HCT116 (cell line): Measurements from ENCODE around the gene PGGHG. TPM values are rescaled to one million over a fixed set of nuclear protein-coding genes. Genes with fewer than 3 reads are reported as not detected.

Experiments
- ATAC-seq: fragments of 200-7000 bp; cut with Tn5 transposase; 2 replicates; pipeline ENCODE4 v1.9.1; 2020; ENCODE audit warnings: mild to moderate bottlenecking, moderate library complexity
- BruUV-seq: library from RNA; stranded (reverse); fragments of 400-500 nt; replicated peaks from 2 replicates; lab custom pipeline; 2021; lab: Mats Ljungman, UMichigan
- CTCF ChIA-PET: fragments of 300-600 bp; sonication (Branson Sonifier 250); formaldehyde crosslinking; loops from one replicate; lab custom pipeline; 2021; ENCODE audit warnings: antibody characterized with exemption; lab: Charles Lee
- POLR2A ChIA-PET: fragments of 300-600, 350-600 bp; sonication (Branson Sonifier 250); formaldehyde crosslinking; loops from one replicate; lab custom pipeline; 2021; ENCODE audit warnings: antibody characterized with exemption; lab: Charles Lee
- RAD21 ChIA-PET, 2 experiments: fragments of 300-600 bp; sonication (Branson Sonifier 250); formaldehyde crosslinking; loops; one replicate each; lab custom pipeline; 2023; ENCODE audit warnings: low total read pairs in 2 of 2; ENCODE audit not compliant: uncharacterized antibody in 2 of 2, unreplicated experiment in 2 of 2, low non-redundant PET in 1 of 2; lab: Charles Lee
- DNase-seq: peaks from one replicate; pipeline ENCODE4 v3.0.0-alpha.2; 2010; ENCODE audit warnings: low read depth, low spot score
- H2AFZ ChIP-seq: fragments of 200-600 bp; shearing (Covaris generic), sonication (generic); 2 replicates; pipeline ENCODE4 v1.6.1; 2017; ENCODE audit warnings: low read depth, mixed run types, mixed read lengths, antibody characterized with exemption, low read length; ENCODE audit not compliant: poor library complexity, severe bottlenecking
- H3K27ac ChIP-seq: 2 replicates; pipeline ENCODE4 v1.5.1; 2012; ENCODE audit warnings: low read depth, low read length
- H3K27me3 ChIP-seq: fragments of 200-600 bp; sonication (generic); 2 replicates; pipeline ENCODE4 v1.6.1; 2016; ENCODE audit warnings: mixed run types, low read length, mixed read lengths; ENCODE audit not compliant: insufficient read depth
- H3K36me3 ChIP-seq, 2 experiments: fragments of 200-500 bp in 1 of 2; fragments of 200-600 bp in 1 of 2; sonication (Bioruptor generic) in 1 of 2; sonication (generic) in 1 of 2; 2 replicates each; pipeline versions ENCODE4 v1.5.1 to v1.6.1; 2014 to 2016; ENCODE audit warnings: low read length in 2 of 2, inconsistent platforms in 1 of 2, mixed read lengths in 1 of 2, mixed run types in 1 of 2; ENCODE audit not compliant: insufficient read depth in 2 of 2, control insufficient read depth in 1 of 2
- H3K4me1 ChIP-seq, 2 experiments: fragments of 200-600 bp in 1 of 2; sonication (generic) in 1 of 2; 2 replicates each; pipeline versions ENCODE4 v1.5.1 to v1.6.1; 2012 to 2017; ENCODE audit warnings: low read length in 2 of 2, inconsistent platforms in 1 of 2, mild to moderate bottlenecking in 1 of 2, mixed read lengths in 1 of 2, mixed run types in 1 of 2, moderate library complexity in 1 of 2; ENCODE audit not compliant: insufficient read depth in 2 of 2, control insufficient read depth in 1 of 2
- H3K4me2 ChIP-seq: fragments of 200-600 bp; sonication (generic); 2 replicates; pipeline ENCODE4 v1.6.1; 2017; ENCODE audit warnings: mixed run types, low read length, mixed read lengths
- H3K4me3 ChIP-seq, 2 experiments: fragments of 200-600 bp in 1 of 2; sonication (generic) in 1 of 2; replicated peaks in 1 of 2; 2 replicates each; pipeline ENCODE4 v1.5.1; 2011 to 2016; ENCODE audit warnings: low read length in 2 of 2, control low read depth in 1 of 2, low read depth in 1 of 2, mild to moderate bottlenecking in 1 of 2, mixed read lengths in 1 of 2, mixed run types in 1 of 2
- H3K79me2 ChIP-seq: fragments of 200-600 bp; sonication (generic); 2 replicates; pipeline ENCODE4 v1.6.1; 2017; ENCODE audit warnings: mild to moderate bottlenecking, mixed run types, low read length, moderate library complexity, mixed read lengths; ENCODE audit not compliant: insufficient read depth
- H3K9ac ChIP-seq: fragments of 200-600 bp; sonication (generic); 2 replicates; pipeline ENCODE4 v1.6.1; 2016; ENCODE audit warnings: low read length, mixed read lengths
- H3K9me2 ChIP-seq: fragments of 200-600 bp; sonication (generic), shearing (Covaris generic); 2 replicates; pipeline ENCODE4 v1.6.1; 2017; ENCODE audit warnings: mixed run types, mild to moderate bottlenecking, moderate library complexity; ENCODE audit not compliant: insufficient read depth
- H3K9me3 ChIP-seq, 2 experiments: fragments of 200-500 bp in 1 of 2; fragments of 200-600 bp in 1 of 2; sonication (Bioruptor generic) in 1 of 2; sonication (generic) in 1 of 2; 2 replicates each; pipeline ENCODE4 v1.6.1; 2014 to 2017; ENCODE audit warnings: low read length in 2 of 2, mixed read lengths in 2 of 2, inconsistent platforms in 1 of 2, low read depth in 1 of 2, mild to moderate bottlenecking in 1 of 2, mixed run types in 1 of 2, moderate library complexity in 1 of 2; ENCODE audit not compliant: control insufficient read depth in 1 of 2, insufficient read depth in 1 of 2
- H4K20me1 ChIP-seq: fragments of 200-600 bp; sonication (generic), shearing (Covaris generic); 2 replicates; pipeline ENCODE4 v1.6.1; 2017; ENCODE audit warnings: mixed run types, mild to moderate bottlenecking, moderate library complexity; ENCODE audit not compliant: insufficient read depth
- EGR1 ChIP-seq: IDR thresholded peaks from 2 replicates; pipeline ENCODE4 v1.6.1; 2012; ENCODE audit warnings: low read depth
- FOSL1 ChIP-seq: IDR thresholded peaks from 2 replicates; pipeline ENCODE4 v1.6.1; 2012; ENCODE audit warnings: low read depth
- RAD21 ChIP-seq: IDR thresholded peaks from 2 replicates; pipeline ENCODE4 v1.6.1; 2012; ENCODE audit warnings: low read depth, mild to moderate bottlenecking
- SIN3A ChIP-seq: IDR thresholded peaks from 2 replicates; pipeline ENCODE4 v1.6.1; 2012; ENCODE audit warnings: low read depth
- YY1 ChIP-seq: IDR thresholded peaks from 2 replicates; pipeline ENCODE4 v1.6.1; 2011; ENCODE audit warnings: low read length, low read depth, moderate library complexity, mild to moderate bottlenecking; ENCODE audit not compliant: insufficient replicate concordance; ENCODE audit errors: extremely low read depth
- intact Hi-C: fragments of 100-400 bp; cut with micrococcal nuclease; formaldehyde crosslinking; loops from 2 replicates; pipeline ENCODE4 v1.10.0; 2022
- total RNA-seq: library from RNA; stranded (reverse); gene quantifications from one replicate; pipeline ENCODE4 v1.2.1, GENCODE V29; 2021; ENCODE audit not compliant: unreplicated experiment
- TF ChIP-seq, protein P1 (sequence below), 3 experiments: fragments of 200-600 bp in 1 of 3; sonication (generic) in 1 of 3; IDR thresholded peaks in 2 of 3; conservative IDR thresholded peaks in 1 of 3; 2 replicates each; pipeline ENCODE4 v1.5.1; 2012 to 2017; ENCODE audit warnings: low read depth in 2 of 3, low read length in 2 of 3, antibody characterized with exemption in 1 of 3, borderline replicate concordance in 1 of 3, control low read depth in 1 of 3, mild to moderate bottlenecking in 1 of 3, mixed read lengths in 1 of 3, mixed run types in 1 of 3, moderate library complexity in 1 of 3; ENCODE audit not compliant: insufficient read depth in 1 of 3
- TF ChIP-seq, protein P2 (sequence below): IDR thresholded peaks from 2 replicates; pipeline ENCODE4 v1.6.1; 2012
- TF ChIP-seq, protein P3 (sequence below): IDR thresholded peaks from 2 replicates; pipeline ENCODE4 v1.6.1; 2011; ENCODE audit warnings: mild to moderate bottlenecking, low read length, moderate library complexity; ENCODE audit not compliant: insufficient replicate concordance; ENCODE audit errors: extremely low read depth

Gene PGGHG
- total RNA-seq, 1 experiment from 2014 or later, result 57.5 TPM

DNA sequence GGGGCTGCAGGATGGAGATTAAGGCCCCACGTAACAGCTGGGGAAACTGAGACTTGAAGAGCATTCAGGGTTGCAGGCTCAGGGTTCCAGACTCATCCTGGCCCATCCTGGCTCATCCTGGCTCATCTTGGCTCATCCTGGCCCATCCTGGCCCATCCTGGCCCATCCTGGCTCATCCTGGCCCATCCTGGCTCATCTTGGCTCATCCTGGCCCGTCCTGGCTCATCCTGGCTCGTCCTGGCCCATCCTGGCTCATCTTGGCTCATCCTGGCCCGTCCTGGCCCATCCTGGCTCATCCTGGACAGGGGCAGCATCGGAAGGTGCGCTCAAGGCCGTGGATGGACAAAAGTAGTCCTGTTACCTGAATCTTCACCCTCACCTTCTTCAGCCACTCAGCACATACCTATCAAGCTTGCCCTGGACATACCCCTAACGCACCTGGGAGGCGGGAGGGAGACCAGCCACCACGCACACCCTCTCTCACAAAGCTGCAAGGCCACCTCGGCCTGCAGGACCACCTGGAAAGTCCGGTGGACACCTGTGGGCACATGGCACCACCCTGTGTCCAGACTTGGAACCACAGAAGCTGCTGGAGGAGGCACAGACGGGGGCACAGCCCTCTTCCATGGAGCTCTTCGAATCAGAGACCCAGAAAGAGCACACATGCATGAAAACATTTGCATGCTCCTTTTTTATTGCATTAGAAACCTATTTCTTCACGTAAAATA is 31.0 kb upstream of the PGGHG start:
- CTCF ChIA-PET, result no interaction called here
- Histone ChIP-seq H3K36me3 (peaks cover 3 to 8% of the 10 kb centered on the region in 2 experiments; a peak in 3 of 4 replicates), H3K79me2 (no peaks in the 10 kb centered on the region), H4K20me1 (no peaks in the 10 kb centered on the region), H3K27me3 (no peaks in the 10 kb centered on the region), H3K4me1 (no peaks in the 10 kb centered on the region), H2AFZ (no peak overlapping the region), H3K9me2 (no peaks in the 10 kb centered on the region), H3K27ac (no peak overlapping the region), H3K9ac (no peak overlapping the region), H3K9me3 (no peaks in the 10 kb centered on the region), H3K4me3 (no peak overlapping the region), H3K4me2 (no peak overlapping the region)
- TF ChIP-seq FOSL1, result no peak
- TF ChIP-seq YY1, result no peak
- TF ChIP-seq RAD21, result peak; percentile 59
- TF ChIP-seq, protein P1, sequence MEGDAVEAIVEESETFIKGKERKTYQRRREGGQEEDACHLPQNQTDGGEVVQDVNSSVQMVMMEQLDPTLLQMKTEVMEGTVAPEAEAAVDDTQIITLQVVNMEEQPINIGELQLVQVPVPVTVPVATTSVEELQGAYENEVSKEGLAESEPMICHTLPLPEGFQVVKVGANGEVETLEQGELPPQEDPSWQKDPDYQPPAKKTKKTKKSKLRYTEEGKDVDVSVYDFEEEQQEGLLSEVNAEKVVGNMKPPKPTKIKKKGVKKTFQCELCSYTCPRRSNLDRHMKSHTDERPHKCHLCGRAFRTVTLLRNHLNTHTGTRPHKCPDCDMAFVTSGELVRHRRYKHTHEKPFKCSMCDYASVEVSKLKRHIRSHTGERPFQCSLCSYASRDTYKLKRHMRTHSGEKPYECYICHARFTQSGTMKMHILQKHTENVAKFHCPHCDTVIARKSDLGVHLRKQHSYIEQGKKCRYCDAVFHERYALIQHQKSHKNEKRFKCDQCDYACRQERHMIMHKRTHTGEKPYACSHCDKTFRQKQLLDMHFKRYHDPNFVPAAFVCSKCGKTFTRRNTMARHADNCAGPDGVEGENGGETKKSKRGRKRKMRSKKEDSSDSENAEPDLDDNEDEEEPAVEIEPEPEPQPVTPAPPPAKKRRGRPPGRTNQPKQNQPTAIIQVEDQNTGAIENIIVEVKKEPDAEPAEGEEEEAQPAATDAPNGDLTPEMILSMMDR (IDR thresholded peaks at IDR 0.05 in 2 of 3, conservative IDR thresholded peaks at IDR 0.05 in 1 of 3; ENCODE audit: borderline replicate concordance in 1 of 3, insufficient read depth in 1 of 3, low read depth in 2 of 3, low read length in 2 of 3), result peak; percentile 34 to 48 (median 40); a peak in 4 of 6 replicates
- BruUV-seq, result no TSS peak
- DNase-seq, result no peak
- RAD21 ChIA-PET, result no interaction called here
- POLR2A ChIA-PET, result interaction anchor here (0.6 kb wide), 1 partner anchor 98 kb away, joined by 3 read pairs; no protein-coding TSS in a partner anchor
- intact Hi-C loops, result no loop called here
- ATAC-seq, result peak; percentile 80

DNA sequence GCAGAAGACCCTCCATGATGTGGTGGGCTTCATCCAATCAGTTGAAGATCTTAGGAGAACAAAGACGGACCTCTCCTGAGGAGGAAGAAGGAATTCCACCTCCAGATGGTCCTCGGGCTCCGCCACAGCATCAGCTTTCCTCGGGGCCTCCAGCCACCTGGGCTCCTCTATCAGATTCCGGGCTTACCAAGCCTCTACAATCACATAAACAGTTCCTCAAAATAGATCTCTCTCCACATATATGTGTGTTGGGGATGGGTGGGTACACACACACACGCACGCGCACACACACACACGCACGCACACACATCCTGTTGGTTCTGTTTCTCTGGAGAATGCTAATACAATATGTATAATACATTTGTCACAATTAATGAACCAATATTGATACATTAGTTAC is 29.5 kb upstream of the PGGHG start:
- CTCF ChIA-PET, result interaction anchor here (2.2 kb wide), 1 partner anchor 9 kb away, joined by 6 read pairs; no protein-coding TSS in a partner anchor
- TF ChIP-seq YY1, result no peak
- no peak for TF ChIP-seq FOSL1
- no peak for TF ChIP-seq SIN3A
- no peak for TF ChIP-seq EGR1
- TF ChIP-seq, protein P1 (IDR thresholded peaks at IDR 0.05 in 2 of 3, conservative IDR thresholded peaks at IDR 0.05 in 1 of 3; ENCODE audit: borderline replicate concordance in 1 of 3, insufficient read depth in 1 of 3, low read depth in 2 of 3, low read length in 2 of 3), result no peak
- TF ChIP-seq, protein P2, sequence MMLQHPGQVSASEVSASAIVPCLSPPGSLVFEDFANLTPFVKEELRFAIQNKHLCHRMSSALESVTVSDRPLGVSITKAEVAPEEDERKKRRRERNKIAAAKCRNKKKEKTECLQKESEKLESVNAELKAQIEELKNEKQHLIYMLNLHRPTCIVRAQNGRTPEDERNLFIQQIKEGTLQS, result no peak
- TF ChIP-seq, protein P3, sequence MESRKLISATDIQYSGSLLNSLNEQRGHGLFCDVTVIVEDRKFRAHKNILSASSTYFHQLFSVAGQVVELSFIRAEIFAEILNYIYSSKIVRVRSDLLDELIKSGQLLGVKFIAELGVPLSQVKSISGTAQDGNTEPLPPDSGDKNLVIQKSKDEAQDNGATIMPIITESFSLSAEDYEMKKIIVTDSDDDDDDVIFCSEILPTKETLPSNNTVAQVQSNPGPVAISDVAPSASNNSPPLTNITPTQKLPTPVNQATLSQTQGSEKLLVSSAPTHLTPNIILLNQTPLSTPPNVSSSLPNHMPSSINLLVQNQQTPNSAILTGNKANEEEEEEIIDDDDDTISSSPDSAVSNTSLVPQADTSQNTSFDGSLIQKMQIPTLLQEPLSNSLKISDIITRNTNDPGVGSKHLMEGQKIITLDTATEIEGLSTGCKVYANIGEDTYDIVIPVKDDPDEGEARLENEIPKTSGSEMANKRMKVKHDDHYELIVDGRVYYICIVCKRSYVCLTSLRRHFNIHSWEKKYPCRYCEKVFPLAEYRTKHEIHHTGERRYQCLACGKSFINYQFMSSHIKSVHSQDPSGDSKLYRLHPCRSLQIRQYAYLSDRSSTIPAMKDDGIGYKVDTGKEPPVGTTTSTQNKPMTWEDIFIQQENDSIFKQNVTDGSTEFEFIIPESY, result no peak
- intact Hi-C loops, result no loop called here

More for the DNA sequence above, 29.5 kb upstream of the PGGHG start:
- Histone ChIP-seq H3K9me3 (no peaks in the 10 kb centered on the region), H2AFZ (no peak overlapping the region), H3K27me3 (no peaks in the 10 kb centered on the region), H4K20me1 (no peaks in the 10 kb centered on the region), H3K9me2 (no peaks in the 10 kb centered on the region), H3K4me1 (no peaks in the 10 kb centered on the region), H3K9ac (no peak overlapping the region), H3K36me3 (no peaks in the 10 kb centered on the region), H3K4me2 (no peak overlapping the region), H3K27ac (no peak overlapping the region), H3K79me2 (no peaks in the 10 kb centered on the region), H3K4me3 (no peak overlapping the region)
- BruUV-seq, result no TSS peak
- no peak for ATAC-seq
- POLR2A ChIA-PET, result no interaction called here
- RAD21 ChIA-PET, result no interaction called here
- DNase-seq, result no peak
